ENCODE results near the gene WNK2. TPM values are rescaled to one million over a fixed set of nuclear protein-coding genes. Genes with fewer than 3 reads are reported as not detected.

WNK2 gene
- total and polyA plus RNA-seq, 12 donors: 16.6 to 236 (median 178) TPM

DNA sequence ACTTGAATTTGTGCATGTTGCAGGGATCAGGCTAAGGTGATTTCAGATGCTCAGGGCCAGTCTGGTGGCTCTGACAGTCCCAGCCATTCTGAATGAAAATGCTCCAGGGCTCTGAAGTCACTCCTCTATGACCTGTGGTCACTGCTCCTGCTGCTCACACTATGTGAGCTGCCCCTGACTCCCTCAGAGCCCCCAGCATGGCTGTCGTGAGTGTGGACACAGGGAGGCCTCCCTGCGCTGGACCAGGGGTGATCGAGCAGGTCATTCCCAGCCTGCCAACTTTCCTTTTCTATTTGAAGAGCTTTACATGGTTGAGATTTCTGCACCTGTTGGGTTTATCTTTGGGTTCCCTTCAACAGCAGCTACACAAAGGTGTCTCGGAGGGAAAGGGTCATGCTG, 74.5 kb downstream of the WNK2 start:
- Histone ChIP-seq H3K27ac (no peak overlapping the region), H3K4me3 (no peak overlapping the region), H3K27me3 (peaks cover 0 to 3% (median 0%) of the 10 kb centered on the region in 7 donors), H3K9me3 (no peaks in the 10 kb centered on the region), H3K4me1 (peaks cover 0 to 18% (median 8%) of the 10 kb centered on the region in 9 donors), H3K36me3 (peaks cover 0 to 27% (median 0%) of the 10 kb centered on the region in 9 donors)
- DNase-seq: no peak
- 72 to 79% methylated on average over 4 of the region's 4 CpGs for WGBS, 2 donors
- no peak for ATAC-seq
- TF ChIP-seq, protein P1, sequence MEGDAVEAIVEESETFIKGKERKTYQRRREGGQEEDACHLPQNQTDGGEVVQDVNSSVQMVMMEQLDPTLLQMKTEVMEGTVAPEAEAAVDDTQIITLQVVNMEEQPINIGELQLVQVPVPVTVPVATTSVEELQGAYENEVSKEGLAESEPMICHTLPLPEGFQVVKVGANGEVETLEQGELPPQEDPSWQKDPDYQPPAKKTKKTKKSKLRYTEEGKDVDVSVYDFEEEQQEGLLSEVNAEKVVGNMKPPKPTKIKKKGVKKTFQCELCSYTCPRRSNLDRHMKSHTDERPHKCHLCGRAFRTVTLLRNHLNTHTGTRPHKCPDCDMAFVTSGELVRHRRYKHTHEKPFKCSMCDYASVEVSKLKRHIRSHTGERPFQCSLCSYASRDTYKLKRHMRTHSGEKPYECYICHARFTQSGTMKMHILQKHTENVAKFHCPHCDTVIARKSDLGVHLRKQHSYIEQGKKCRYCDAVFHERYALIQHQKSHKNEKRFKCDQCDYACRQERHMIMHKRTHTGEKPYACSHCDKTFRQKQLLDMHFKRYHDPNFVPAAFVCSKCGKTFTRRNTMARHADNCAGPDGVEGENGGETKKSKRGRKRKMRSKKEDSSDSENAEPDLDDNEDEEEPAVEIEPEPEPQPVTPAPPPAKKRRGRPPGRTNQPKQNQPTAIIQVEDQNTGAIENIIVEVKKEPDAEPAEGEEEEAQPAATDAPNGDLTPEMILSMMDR (IDR thresholded peaks at IDR 0.05): no peak
- intact Hi-C loops (cut with DNase I): no loop called here

DNA sequence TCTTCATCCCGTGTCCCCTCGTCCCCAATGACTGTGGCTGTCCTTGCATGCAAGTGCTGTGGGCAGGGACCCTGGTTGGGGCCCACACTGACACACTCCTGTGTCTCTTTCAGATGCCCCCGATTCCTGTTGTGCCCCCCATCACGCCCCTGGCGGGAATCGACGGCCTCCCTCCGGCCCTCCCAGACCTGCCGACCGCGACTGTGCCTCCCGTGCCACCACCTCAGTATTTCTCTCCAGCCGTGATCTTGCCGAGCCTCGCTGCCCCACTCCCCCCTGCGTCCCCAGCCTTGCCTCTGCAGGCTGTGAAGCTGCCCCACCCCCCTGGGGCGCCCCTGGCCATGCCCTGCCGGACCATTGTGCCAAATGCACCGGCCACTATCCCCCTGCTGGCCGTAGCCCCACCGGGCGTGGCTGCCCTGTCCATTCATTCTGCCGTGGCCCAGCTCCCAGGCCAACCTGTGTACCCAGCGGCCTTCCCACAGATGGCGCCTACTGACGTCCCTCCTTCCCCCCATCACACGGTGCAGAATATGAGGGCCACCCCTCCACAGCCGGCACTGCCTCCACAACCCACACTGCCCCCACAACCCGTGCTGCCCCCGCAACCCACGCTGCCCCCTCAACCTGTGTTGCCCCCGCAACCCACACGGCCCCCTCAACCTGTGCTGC, 75.0 kb downstream of the WNK2 start:
- WGBS, 2 donors: 85 to 86% methylated on average over 31 to 33 of the region's 33 CpGs
- ATAC-seq (no peak), DNase-seq (no peak)
- Histone ChIP-seq H3K27me3 (peaks cover 0 to 3% (median 0%) of the 10 kb centered on the region in 7 donors), H3K36me3 (peaks cover 0 to 25% (median 0%) of the 10 kb centered on the region in 9 donors), H3K27ac (no peak overlapping the region), H3K4me1 (peaks cover 0 to 18% (median 8%) of the 10 kb centered on the region in 9 donors), H3K4me3 (no peak overlapping the region), H3K9me3 (no peaks in the 10 kb centered on the region)
- intact Hi-C loops (cut with DNase I): no loop called here
- TF ChIP-seq, protein P1 (IDR thresholded peaks at IDR 0.05): no peak

DNA sequence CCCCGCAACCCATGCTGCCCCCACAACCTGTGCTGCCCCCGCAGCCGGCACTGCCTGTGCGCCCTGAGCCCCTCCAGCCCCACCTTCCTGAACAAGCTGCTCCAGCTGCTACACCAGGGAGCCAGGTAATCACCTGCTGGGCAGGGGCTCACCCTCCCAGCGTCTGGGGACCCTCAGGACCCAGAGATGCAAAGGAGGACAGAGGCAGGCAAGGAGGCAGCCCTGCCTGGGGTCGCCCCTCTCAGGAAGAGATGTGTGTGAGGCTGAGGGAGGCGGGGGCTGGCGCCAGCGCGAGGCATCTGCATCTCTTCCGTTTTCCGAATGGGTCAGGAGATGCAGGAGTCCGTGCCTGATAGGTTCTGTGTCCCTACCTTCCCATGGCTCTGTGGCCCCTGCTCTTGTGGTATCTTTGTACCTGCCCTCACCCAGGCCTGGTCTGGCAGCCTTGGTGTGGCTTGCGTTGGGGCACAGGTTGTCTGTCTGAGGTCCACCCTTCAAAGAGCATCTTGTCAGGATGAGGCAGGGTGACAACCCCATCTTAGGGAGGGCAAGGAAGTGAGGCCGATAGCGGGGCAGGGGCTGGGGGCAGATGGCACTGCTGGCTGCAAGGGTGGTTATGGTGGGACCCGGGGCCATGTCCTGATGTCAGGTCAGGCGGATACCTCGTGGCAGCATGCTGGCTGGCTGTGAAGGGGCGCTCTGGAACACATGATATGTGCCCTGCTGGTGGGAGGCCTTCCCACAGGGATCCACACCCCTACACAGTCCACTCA, 75.7 kb downstream of the WNK2 start:
- no peaks in the 10 kb centered on the region for H3K9me3 ChIP-seq
- no peak overlapping the region for H3K27ac ChIP-seq
- ATAC-seq: no peak
- intact Hi-C loops (cut with DNase I): no loop called here
- H3K4me3 ChIP-seq: no peak overlapping the region
- H3K27me3 ChIP-seq: peaks cover 0 to 3% (median 0%) of the 10 kb centered on the region in 7 donors
- TF ChIP-seq, protein P1 (IDR thresholded peaks at IDR 0.05): no peak
- WGBS, 2 donors: 83 to 86% methylated on average over 20 of the region's 20 CpGs
- H3K36me3 ChIP-seq: peaks cover 0 to 26% (median 0%) of the 10 kb centered on the region in 9 donors
- peak in 1 of 2 donors; percentile 2 for DNase-seq
- peaks cover 0 to 18% (median 8%) of the 10 kb centered on the region in 9 donors for H3K4me1 ChIP-seq

DNA sequence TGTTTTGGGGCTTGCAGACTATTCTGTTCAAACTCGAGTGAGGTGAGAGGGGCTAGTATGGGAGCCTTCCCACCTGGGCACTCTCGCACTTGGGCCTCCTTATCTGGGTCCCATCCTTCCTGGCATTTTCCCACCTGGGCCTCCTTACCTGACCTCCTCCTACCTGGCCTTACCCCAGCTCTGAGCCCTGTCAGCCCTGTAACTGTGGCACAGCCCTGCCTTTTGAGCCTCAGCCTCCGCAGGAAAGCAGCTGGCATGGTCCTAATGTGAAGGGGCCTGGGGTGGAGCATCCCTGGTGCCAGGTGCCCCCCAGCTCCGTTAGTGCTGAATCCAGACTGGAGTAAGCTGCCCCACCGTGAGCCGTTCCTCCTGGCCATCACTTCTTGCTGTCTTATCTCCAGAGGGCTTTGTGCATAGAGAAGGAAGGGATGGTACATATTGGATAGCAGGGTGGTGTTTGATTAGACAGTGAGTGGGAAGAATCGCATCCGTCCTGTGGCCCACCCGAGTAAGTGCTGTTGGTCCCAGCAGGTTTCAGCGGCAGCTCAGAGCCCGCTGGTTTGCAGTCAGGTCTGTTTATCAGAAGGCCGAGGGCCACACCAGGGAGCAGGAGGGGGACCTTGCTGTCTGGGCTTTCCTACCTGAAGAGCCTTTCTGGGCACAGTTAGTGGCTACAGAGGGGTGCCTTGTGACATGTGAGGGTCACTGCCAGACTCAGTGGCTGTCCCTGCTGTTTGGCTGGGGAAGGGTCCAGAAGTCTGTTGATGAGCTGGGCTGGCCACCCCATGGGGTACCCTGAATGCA, 76.5 kb downstream of the WNK2 start:
- no peak for DNase-seq
- Histone ChIP-seq H3K4me3 (no peak overlapping the region), H3K4me1 (peaks cover 0 to 22% (median 8%) of the 10 kb centered on the region in 9 donors), H3K36me3 (peaks cover 0 to 21% (median 0%) of the 10 kb centered on the region in 9 donors), H3K27ac (no peak overlapping the region), H3K9me3 (no peaks in the 10 kb centered on the region), H3K27me3 (peaks cover 0 to 3% (median 0%) of the 10 kb centered on the region in 7 donors)
- TF ChIP-seq, protein P1 (IDR thresholded peaks at IDR 0.05): no peak
- WGBS, 2 donors: 83 to 87% methylated on average over 12 of the region's 12 CpGs
- intact Hi-C loops (cut with DNase I): no loop called here
- ATAC-seq: no peak

Measured in heart right ventricle (tissue), 16 donors.